DND-41 (cell line): Measurements from ENCODE around the gene SLC4A9.

Experiments used
- CTCF ChIP-seq: IDR thresholded peaks from 2 replicates; pipeline ENCODE4 v1.5.1; 2012; ENCODE audit warnings: borderline replicate concordance, low read length, moderate library complexity, mild to moderate bottlenecking; ENCODE audit not compliant: poor library complexity, severe bottlenecking; ENCODE audit errors: extremely low read depth
- EZH2 ChIP-seq: IDR thresholded peaks from 3 replicates; pipeline ENCODE4 v1.6.1; 2012; ENCODE audit warnings: borderline replicate concordance, low read depth, mild to moderate bottlenecking, moderate library complexity, low read length, inconsistent platforms; ENCODE audit not compliant: severe bottlenecking

GRCh38 chr5:140363631-140364471 lies 3.9 kb downstream of the SLC4A9 start:
- TF ChIP-seq CTCF (no peak), EZH2 (no peak)
